Lung (tissue), 12 donors: ENCODE results near the gene DGKH. TPM values are rescaled to one million over a fixed set of nuclear protein-coding genes. Genes with fewer than 3 reads are reported as not detected.

Experiments
- ATAC-seq: fragments of 200-7000 bp; cut with Tn5 transposase; one replicate; pipeline ENCODE4 v1.9.1; 2020; ENCODE audit warnings: moderate number of reproducible peaks; ENCODE audit not compliant: insufficient read depth, low FRiP score
- DNase-seq, 3 donors: peaks; one replicate each; pipeline ENCODE4 v3.0.0-alpha.2; 2013 to 2017
- H3K27ac ChIP-seq, 2 donors: one replicate each; pipeline ENCODE4 v1.5.1; 2013; ENCODE audit warnings: mild to moderate bottlenecking in 2 of 2, moderate library complexity in 2 of 2, control low read depth in 1 of 2, inconsistent platforms in 1 of 2, low read depth in 1 of 2, low read length in 1 of 2
- H3K27me3 ChIP-seq, 3 donors: one replicate each; pipeline ENCODE4 v1.5.1; 2013; ENCODE audit warnings: low read length in 2 of 3; ENCODE audit not compliant: control insufficient read depth in 3 of 3, insufficient read depth in 3 of 3
- H3K36me3 ChIP-seq, 4 donors: one replicate each; pipeline ENCODE4 v1.5.1; 2013; ENCODE audit warnings: low read length in 4 of 4, mild to moderate bottlenecking in 1 of 4, moderate library complexity in 1 of 4; ENCODE audit not compliant: control insufficient read depth in 4 of 4, insufficient read depth in 4 of 4
- H3K4me1 ChIP-seq, 5 donors: one replicate each; pipeline ENCODE4 v1.5.1; 2013; ENCODE audit warnings: low read length in 5 of 5, mild to moderate bottlenecking in 2 of 5, moderate library complexity in 1 of 5; ENCODE audit not compliant: control insufficient read depth in 5 of 5, insufficient read depth in 5 of 5
- H3K4me3 ChIP-seq: one replicate; pipeline ENCODE4 v1.5.1; 2013; ENCODE audit warnings: mild to moderate bottlenecking, control low read depth, moderate library complexity
- H3K9ac ChIP-seq, 2 donors: one replicate each; pipeline ENCODE4 v1.5.1; 2013; ENCODE audit warnings: low read length in 2 of 2, control low read depth in 1 of 2; ENCODE audit not compliant: insufficient read depth in 1 of 2
- H3K9me3 ChIP-seq, 4 donors: one replicate each; pipeline ENCODE4 v1.5.1; 2013; ENCODE audit warnings: low read length in 3 of 4, mild to moderate bottlenecking in 1 of 4, moderate library complexity in 1 of 4; ENCODE audit not compliant: control insufficient read depth in 4 of 4, insufficient read depth in 3 of 4
- WGBS, 2 donors: extraction: QIAGEN DNeasy Blood & Tissue Kit; methylation state at CpG; one replicate each; pipeline ENCODE4 v1.1.7; 2013; 5-methylcytosine and 5-hydroxymethylcytosine counted together
- polyA plus RNA-seq, 2 donors: library from polyadenylated mRNA; stranded (reverse); fragments of 200-250 nt; gene quantifications; one replicate each; pipeline ENCODE4 v1.2.1, GENCODE V29; 2013
- total RNA-seq, 2 donors: library from RNA; depleted of rRNA in 1 of 2; stranded (reverse); fragments of >200 nt in 1 of 2; gene quantifications; one replicate each; pipeline ENCODE4 v1.2.1, GENCODE V29; 2014 to 2021
- TF ChIP-seq, protein P1 (sequence below): IDR thresholded peaks from 2 replicates; pipeline ENCODE4 v1.5.1; 2012; ENCODE audit warnings: mild to moderate bottlenecking; ENCODE audit errors: control extremely low read depth, extremely low read depth
- donor health status: control.
- donor health status: control.
- donor health status: Bipolar disorder and iron deficiency.
- donor health status: healthy.
- donor health status: DM: yes; HTN: yes; CAD: no.

DGKH gene
- total and polyA plus RNA-seq, 4 donors: 2.2 to 33.1 (median 11.4) TPM

GRCh38 chr13:42027286-42027685 lies 21.2 kb upstream of the DGKH start:
- ATAC-seq (no peak), DNase-seq (no peak)
- Histone ChIP-seq H3K27me3 (no peaks in the 10 kb centered on the region), H3K9me3 (no peaks in the 10 kb centered on the region), H3K4me1 (no peaks in the 10 kb centered on the region), H3K9ac (no peak overlapping the region), H3K4me3 (no peak overlapping the region), H3K36me3 (no peaks in the 10 kb centered on the region), H3K27ac (no peak overlapping the region)
- TF ChIP-seq, protein P1, sequence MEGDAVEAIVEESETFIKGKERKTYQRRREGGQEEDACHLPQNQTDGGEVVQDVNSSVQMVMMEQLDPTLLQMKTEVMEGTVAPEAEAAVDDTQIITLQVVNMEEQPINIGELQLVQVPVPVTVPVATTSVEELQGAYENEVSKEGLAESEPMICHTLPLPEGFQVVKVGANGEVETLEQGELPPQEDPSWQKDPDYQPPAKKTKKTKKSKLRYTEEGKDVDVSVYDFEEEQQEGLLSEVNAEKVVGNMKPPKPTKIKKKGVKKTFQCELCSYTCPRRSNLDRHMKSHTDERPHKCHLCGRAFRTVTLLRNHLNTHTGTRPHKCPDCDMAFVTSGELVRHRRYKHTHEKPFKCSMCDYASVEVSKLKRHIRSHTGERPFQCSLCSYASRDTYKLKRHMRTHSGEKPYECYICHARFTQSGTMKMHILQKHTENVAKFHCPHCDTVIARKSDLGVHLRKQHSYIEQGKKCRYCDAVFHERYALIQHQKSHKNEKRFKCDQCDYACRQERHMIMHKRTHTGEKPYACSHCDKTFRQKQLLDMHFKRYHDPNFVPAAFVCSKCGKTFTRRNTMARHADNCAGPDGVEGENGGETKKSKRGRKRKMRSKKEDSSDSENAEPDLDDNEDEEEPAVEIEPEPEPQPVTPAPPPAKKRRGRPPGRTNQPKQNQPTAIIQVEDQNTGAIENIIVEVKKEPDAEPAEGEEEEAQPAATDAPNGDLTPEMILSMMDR: no peak

DNA sequence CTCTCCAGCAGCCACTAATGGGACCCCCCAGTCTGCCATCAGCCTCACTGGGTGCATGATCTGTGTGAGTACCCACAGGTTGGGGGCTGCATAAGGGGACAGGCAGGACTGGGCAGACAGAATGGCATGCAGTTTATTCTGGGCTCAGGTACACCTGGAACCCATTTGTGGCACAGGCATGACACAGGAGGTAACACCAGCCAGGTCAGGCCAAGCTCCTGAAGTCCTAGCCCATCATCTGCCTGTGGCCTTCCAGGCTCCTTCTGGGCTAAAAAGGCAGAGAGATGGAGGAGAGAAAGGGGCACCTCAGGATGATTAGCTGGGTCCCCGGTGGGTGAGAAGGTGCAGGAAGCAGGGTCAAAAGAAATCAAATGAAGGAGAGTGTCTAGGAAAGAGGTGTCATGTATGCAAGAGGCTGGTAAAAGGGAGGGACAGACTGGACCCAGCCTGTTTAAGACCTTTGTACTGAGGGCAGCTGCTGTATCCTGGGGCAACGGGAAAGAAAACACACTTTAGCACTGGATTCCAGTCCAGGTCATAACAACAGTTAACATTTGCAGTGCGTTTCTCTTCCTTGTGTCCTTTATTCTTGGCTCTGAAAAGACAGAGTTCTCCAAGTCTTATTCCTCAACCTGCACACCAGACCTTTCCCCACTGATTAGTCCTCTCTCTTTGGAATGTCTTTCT lies 20.2 kb upstream of the DGKH start:
- H3K9ac ChIP-seq: no peak overlapping the region
- ATAC-seq: no peak

DNA sequence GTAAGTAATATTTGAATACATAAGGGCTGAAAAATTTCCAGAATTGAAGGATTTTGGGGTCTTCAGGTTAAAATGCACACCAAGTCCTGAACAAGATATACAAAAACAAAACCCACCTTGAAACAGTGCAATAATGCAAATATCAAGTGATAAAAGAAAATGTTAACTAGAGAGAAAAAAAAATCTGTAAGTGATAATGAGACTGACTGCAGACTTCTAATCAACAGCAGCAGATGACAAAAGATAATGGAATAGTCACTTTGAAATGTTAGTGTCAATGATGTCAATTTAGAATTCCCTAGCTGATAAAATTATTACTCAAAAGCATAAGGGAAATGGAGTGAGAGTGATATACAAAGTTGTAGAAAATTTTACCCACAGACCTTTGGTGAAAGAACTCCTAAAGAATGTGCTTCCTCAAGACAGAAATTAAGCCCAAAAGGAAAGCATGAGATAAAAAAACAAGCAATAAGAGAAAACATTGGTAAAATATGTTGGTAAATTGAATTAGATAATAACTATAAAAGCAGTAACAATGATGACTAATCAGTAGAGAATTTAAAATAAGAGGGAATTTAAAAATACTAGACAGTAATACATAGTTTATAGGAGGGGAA lies 12.4 kb upstream of the DGKH start:
- Histone ChIP-seq H3K9ac (no peak overlapping the region), H3K36me3 (no peaks in the 10 kb centered on the region), H3K27ac (no peak overlapping the region), H3K4me1 (peaks cover 0 to 8% (median 0%) of the 10 kb centered on the region in 5 donors), H3K27me3 (no peaks in the 10 kb centered on the region), H3K4me3 (no peak overlapping the region), H3K9me3 (no peaks in the 10 kb centered on the region)
- no peak for DNase-seq
- ATAC-seq: no peak
- TF ChIP-seq, protein P1: no peak

More for the DNA sequence above, 20.2 kb upstream of the DGKH start:
- no peaks in the 10 kb centered on the region for H3K4me1 ChIP-seq
- no peaks in the 10 kb centered on the region for H3K27me3 ChIP-seq
- no peaks in the 10 kb centered on the region for H3K9me3 ChIP-seq
- H3K36me3 ChIP-seq: no peaks in the 10 kb centered on the region
- no peak overlapping the region for H3K4me3 ChIP-seq
- DNase-seq: peak in 1 of 3 donors; percentile 8
- 58 to 81% methylated on average over 3 of the region's 3 CpGs for WGBS, 2 donors
- TF ChIP-seq, protein P1: no peak
- H3K27ac ChIP-seq: no peak overlapping the region
